Measurements from ENCODE around the gene TCEANC2. TPM values are rescaled to one million over a fixed set of nuclear protein-coding genes. Genes with fewer than 3 reads are reported as not detected.

Gene TCEANC2
- total RNA-seq, 1 experiment from 2014 or later, result 5.3 TPM

- Histone ChIP-seq H4K91ac (ENCODE audit: insufficient read length, low read depth, low read length) (no peak overlapping the region), H3K9ac (ENCODE audit: extremely low read depth, insufficient read length, low read length) (no peak overlapping the region), H2BK20ac (ENCODE audit: low read depth, low read length, poor library complexity, severe bottlenecking) (no peak overlapping the region), H3K27ac (ENCODE audit: insufficient read length, low read depth, low read length) (no peak overlapping the region), H3K79me1 (ENCODE audit: insufficient read depth, low read depth, low read length, poor library complexity, severe bottlenecking) (no peaks in the 10 kb centered on the region), H3K79me2 (ENCODE audit: insufficient read depth, low read length) (no peaks in the 10 kb centered on the region), H3K23ac (ENCODE audit: insufficient read length, low read depth, low read length) (no peak overlapping the region), H2AFZ (ENCODE audit: low read length) (no peak overlapping the region), H3K9me3 (ENCODE audit: control insufficient read depth, low read depth, low read length) (no peaks in the 10 kb centered on the region), H3K4ac (ENCODE audit: low read depth, low read length) (no peak overlapping the region), H2BK12ac (ENCODE audit: insufficient read length, low read depth, low read length) (no peak overlapping the region), H3K18ac (ENCODE audit: insufficient read length, low read depth, low read length) (no peak overlapping the region), H3K4me2 (ENCODE audit: insufficient read depth, insufficient read length, low read length) (no peak overlapping the region), H3K23me2 (ENCODE audit: insufficient read length, low read depth, low read length, poor library complexity, severe bottlenecking) (no peaks in the 10 kb centered on the region), H4K5ac (ENCODE audit: insufficient read length, low read depth, low read length) (no peak overlapping the region), H2BK120ac (ENCODE audit: low read depth, low read length, poor library complexity, severe bottlenecking) (no peak overlapping the region), H2AK5ac (ENCODE audit: insufficient read length, low read length) (no peak overlapping the region), H3T11ph (ENCODE audit: low read length) (no peak overlapping the region), H4K8ac (replicated peaks; ENCODE audit: insufficient read length, low read depth, low read length) (no peak overlapping the region), H3K56ac (ENCODE audit: insufficient read length, low read depth, low read length) (no peak overlapping the region), H2BK5ac (ENCODE audit: insufficient read length, low read length) (no peak overlapping the region), H4K20me1 (ENCODE audit: control insufficient read depth, insufficient read depth, insufficient read length) (peaks cover 4% of the 10 kb centered on the region), H3K14ac (ENCODE audit: insufficient read depth, low read length) (peak overlapping the region; percentile 26; the same call in 1 of the 2 replicates), H3K4me1 (ENCODE audit: insufficient read depth, low read length) (no peaks in the 10 kb centered on the region), H2BK15ac (ENCODE audit: low read depth, low read length) (no peak overlapping the region), H3K27me3 (ENCODE audit: insufficient read depth, low read length) (no peaks in the 10 kb centered on the region; the same call in 1 of the 2 replicates)
- Mint-ChIP-seq H3K36me3 (ENCODE audit: insufficient read depth in 1 of 3, low read depth in 3 of 3) (no peaks in the 10 kb centered on the region), H3K27me3 (ENCODE audit: low read depth) (peaks cover 26% of the 10 kb centered on the region), H3K4me3 (no peak overlapping the region), H3K9me3 (no peaks in the 10 kb centered on the region; a peak in 1 of 5 replicates), H3K4me1 (peaks cover 20 to 22% of the 10 kb centered on the region in 2 experiments), H3K27ac (peak overlapping the region in 1 of 3 experiments; percentile 55; a peak in 2 of 7 replicates)
- DNase-seq, result no peak
- TF ChIP-seq CTCF (conservative IDR thresholded peaks at IDR 0.05), result no peak
- WGBS (ENCODE audit: extremely low coverage, insufficient read length, low lambda C conversion rate), result no CpG with 5 or more reads among the region's 7 CpGs
Measured at GRCh38 chr1:54124906-54125305, 71.5 kb downstream of the TCEANC2 start.
